HG03064 (cell line): Measurements from ENCODE around the gene PPM1L.

Source experiments
- ATAC-seq: cut with Tn5 transposase; IDR thresholded peaks from one replicate; pipeline ENCODE4 v1.9.1; 2021; ENCODE audit warnings: low read depth; ENCODE audit not compliant: unreplicated experiment

Gene PPM1L

DNA sequence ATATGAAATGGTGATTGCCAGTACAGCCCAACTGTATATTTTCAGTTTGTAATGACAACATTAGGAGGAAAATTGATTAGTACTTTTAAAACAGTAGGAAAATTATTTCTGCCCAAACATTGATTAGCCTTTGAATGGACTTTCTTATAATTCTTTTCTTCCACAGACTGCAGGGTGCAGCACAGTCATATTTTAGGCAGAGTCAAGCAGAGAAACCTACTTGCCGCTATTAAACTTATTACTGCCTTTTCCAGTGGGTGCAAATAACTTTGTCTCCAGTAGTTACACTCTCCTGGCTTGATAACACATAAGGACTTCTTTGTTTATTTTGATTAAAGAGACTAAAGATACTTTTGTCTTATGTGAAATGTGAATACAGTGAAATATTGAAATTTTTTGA is 85.4 kb downstream of the PPM1L start:
- ATAC-seq: no peak

DNA sequence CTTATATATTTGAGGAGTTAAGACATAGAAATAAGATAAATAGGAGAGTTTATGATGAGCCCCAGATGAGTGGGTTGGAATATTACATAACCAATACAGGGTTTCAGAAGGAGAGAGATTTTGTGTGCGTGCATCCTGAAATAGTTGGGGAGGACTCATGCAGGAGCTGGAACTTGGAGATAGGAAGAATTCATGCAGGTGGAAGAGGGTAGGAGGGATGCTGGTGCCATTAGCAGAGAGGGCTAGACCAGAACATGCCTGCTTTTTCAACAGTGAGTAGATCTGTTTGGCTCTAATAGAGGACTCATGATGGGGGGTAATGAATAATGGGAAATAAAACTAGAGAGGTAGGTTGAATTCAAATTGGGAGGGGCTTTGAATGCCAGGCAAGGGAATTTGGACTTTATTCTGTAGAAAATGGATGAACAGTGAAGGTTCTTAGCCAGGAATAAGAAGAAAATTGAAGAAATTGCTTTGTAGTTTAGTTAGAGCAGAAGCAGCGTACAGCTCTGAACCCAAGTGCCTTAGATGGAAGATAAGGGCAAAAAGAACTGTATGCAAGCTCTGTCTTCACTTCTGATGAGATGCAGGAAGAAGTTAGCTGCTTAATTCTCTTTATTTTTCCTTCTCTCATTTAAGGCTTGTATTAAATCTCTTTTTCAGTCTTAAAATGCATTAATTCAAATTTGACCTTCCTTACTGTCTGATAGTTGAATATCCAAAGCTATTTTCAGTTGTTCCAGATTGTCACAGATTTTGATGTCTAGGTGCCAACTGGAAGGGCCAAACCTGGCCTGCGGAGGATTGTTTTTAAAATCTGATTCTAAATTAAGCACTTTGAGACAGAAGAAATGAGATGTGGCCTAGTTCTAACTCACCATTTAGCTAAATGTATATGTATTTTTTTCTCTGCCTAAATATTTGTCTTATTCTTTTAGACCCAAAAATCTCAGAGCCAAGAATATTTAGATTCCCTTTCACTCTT is 86.3 kb downstream of the PPM1L start:
- no peak for ATAC-seq

DNA sequence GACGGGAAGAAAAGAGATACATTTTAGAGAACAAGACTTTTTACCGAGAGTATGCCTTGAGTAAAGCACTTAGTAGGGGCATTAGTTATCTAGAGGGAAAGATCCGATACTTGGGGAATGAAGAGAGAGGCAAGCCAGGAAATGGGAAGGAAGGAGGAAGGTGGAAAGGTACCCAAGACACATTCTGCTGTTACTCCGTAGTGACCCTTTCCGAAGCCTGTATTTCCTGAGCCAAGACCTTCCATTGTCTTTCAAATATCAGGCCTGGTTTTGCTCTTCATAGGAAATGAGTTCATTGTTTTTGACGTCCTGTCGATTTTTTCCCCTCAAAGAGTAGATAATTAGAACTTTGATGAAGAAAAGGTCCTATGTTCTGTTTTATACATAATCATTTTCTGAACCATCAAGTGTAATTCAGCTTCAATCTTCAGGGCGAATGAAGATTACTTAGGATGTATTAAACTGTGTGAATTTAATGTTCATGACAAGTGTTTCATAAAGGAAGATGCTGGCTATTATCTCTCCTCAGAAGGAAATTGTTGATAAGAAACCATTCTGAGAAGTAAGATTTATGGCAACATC is 95.7 kb downstream of the PPM1L start:
- no peak for ATAC-seq

DNA sequence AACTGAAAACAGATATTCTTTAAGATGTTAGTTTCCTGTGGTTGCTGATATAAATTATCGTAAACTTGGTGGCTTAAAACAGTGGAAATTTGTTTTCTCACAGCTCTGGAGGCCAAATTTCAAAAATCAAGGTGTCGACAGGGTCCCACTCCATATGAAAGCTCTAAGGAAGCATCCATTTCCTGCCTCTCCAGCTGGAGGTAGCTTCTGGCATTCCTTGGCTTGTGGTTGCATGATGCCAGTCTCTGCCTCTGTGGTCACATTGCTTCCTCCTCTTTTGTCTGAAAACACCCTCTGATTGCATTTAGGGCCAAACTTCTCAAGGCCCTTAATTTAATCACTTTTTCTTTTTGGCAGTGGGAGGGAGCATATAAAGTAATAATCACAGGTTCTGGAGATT is 96.8 kb downstream of the PPM1L start:
- no peak for ATAC-seq

DNA sequence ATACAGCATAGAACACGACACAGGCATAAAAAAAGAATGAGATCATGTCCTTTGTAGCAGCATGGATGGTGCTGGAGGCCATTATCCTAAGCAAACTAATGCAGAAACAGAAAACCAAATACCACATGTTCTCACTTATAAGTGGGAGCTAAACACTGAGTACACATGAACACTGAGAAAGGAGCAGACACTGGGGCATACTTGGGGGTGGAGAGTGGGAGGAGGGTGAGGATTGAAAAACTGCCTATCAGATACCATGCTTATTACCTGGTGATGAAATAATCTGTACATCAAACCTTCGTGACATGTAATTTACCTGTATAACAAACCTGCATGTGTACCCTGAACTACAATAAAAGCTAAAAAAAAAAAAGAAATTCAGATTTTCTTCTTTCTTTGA is 100.4 kb downstream of the PPM1L start:
- ATAC-seq: no peak

DNA sequence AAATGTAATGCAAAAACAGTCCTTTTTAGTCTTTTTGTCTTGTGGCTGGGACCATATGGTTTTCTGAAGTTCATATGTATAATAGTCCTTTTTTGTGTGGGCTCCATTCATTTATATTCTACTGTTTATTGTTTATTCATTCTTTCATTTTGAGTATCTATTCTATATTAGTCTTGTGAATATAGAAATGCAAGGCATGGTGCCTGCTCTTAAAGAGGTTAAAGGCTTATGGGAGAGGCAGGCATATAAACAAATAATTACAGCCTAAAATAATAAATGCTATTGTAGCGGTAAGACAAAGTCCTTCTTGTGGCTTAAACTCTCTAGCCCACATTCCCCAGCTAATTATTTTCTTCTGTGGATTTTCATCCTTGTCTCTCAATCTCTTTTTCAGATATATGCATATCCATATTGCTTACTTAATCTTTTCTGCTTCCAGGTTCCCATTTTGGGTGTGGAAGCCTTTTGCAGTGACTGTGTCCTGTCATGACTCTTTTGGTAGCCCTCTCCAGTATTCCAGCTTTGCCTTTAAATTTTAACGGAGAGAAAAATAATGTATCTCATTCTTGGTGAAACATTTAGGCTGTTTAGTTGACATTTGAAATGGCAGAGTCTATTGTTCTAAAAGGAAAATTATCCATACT is 101.6 kb downstream of the PPM1L start:
- ATAC-seq: no peak

DNA sequence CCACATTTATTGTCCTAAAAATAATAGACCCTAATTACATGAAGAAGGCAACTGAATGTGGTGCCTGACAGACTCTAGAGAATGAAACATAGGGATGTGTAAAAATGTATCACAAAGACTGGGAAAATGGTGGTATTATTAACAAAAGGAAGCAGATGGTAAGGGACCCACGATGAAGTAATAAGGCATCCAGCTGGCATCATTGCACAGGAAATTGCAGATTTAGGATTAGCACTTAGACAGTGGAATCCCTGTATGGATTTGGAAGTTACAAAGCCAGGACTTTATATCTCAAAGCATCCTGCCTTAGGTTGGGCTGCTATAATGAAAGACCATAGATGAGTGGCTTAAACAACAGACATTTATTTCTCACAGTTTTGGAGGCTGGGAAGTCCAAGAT is 104.3 kb downstream of the PPM1L start:
- no peak for ATAC-seq

DNA sequence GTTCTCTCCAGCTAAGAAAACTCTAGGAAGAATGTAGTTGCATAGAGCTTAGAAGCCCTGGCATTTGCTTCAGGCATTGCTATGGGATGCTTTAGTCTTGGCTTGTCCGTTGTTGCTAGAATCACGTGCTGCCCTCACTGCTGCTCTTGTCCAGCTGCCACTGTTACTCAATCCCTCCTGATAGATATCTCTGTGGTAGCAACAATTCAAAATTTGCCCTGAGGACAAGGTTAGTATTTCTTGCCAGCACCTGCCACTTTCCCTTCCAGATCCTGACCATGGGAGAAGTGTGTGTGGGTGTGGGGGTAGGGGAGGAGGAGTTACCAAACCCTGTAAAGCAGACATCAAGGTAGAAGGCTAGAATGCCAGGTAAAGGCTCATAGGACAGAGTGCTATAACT is 113.8 kb downstream of the PPM1L start:
- ATAC-seq: no peak

DNA sequence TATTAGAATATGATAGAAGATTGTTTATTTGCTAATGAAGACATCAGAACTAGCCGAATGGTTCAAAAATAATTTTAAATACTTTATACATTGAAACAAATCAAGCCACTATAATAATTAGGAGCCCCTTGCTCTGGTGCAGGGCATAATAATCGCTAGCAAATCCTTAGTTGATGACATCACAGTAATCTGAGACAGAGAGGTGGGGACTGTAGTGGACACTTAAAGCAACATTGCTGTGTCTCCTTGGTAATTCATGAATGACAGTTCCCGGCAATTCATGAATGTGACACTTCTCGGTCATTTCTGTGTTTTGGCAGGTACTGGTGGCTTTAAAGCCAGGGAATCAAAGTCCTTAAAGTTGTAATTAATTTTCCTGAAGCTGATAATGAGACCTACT is 114.3 kb downstream of the PPM1L start:
- ATAC-seq: no peak

DNA sequence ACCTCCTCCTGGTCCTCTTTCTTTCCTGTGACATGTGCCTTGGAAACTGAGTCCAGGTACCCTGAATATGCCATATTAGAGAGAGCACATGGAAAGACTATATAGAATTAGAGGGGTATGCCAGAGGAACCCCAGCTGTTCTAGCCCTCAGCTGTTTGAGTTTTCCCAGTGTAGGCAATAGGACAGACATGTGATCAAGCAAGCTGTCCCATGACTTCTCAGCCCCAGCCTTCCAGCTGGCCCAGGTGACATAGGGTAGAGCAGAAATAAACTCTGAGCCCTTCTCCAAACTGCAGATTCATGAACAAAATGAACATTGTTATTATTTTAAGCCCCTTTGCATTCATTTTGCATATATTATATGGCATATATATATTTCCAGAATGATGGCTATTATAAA is 118.7 kb downstream of the PPM1L start:
- no peak for ATAC-seq

DNA sequence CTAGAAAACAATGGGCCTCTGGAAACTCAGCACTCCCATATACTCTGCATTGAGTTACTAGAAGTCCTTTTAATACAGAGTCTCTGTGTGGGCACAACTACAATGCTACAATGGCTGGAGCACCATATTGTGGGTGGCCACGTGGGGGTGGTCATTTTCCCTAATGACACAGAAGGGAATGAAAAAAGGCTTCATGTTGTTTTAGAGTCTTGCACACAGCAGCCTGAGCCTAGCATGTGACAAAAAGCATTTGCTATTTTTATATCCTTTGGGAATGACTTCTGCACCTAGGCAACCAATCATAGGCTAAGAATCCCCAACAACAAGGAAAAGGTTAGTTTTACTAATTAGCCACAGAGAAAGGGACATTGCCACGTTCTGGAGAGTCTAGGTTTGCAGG is 120.6 kb downstream of the PPM1L start:
- ATAC-seq: no peak

DNA sequence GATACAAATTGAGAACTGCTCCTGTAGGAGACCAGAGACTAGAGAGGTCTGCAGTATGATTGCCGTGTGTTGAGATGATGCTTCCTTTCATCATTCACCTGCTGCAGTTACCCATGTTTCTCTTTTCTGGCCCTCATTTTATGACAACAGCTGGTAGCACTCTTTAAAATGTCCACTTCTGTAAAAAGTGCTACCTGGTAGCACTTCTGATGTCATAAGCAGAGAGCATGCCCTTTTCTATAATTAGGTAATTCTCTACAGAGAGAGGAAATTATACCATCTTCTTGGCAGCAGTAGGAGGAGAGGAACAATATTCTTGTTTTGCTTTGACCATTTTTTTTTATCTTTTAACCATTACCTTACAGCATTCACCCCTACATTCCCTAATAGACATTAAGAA is 123.8 kb downstream of the PPM1L start:
- ATAC-seq: no peak

DNA sequence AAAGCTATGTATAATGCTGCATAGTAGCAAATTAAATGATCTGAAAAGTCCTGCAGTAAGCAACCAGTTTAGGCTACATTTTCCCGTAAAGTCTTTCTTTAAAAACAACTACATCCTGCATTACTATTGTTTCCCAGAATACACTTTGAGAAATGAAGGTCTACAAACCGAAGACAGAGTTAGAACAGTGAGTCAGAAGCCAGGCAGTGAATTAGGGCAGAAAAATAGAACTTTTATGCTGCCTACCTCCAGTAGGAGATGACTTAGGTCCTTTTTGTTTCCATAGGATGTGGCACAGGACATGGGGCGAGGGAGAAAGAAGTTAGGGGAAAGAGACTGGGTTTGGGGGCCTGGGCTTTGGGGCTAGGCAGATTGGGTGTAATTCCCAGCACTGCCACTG is 127.3 kb downstream of the PPM1L start:
- ATAC-seq: no peak

DNA sequence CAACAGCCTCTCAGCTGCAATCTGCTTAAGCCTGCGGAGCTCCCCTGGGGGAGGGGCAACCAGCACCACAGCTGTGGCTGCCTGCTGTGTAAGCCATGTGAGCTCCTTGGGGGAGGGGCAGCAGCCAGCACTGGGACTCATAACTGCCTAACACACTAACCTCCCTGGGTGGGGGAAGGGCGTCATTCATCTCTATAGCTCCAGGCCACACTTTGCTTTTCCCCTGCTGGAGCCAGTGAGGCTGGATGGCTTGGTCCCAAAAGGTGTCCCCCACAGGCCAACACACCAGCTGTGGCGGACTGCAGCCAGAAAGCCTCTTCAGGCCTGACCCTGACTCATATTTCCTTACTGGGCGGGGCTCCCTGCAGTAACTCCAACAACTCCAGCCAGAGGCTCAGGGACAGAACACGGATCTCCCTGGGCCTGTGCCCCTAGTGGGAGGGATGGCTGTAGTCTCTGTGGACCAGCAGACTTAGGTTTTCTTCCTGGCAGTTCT is 129.8 kb downstream of the PPM1L start:
- ATAC-seq: no peak

DNA sequence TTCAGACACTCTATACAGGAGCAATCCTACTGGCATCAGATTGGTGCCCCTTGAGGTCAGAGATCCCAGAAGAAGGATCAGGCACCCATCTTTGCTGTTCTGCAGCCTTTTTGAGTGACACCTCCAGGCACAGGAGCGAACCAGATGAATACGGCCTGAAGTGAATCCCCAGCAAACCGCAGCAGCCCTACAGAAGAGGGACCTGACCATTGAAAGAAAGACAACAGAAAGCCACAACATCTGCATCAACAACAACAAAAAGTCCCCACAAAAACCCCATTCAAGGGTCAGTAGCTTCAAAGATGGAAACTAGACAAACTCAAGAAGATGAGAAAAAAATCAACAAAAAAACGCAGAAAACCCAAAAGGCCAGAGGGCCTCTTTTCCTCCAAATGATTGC is 130.4 kb downstream of the PPM1L start:
- peak; percentile 78 for ATAC-seq

DNA sequence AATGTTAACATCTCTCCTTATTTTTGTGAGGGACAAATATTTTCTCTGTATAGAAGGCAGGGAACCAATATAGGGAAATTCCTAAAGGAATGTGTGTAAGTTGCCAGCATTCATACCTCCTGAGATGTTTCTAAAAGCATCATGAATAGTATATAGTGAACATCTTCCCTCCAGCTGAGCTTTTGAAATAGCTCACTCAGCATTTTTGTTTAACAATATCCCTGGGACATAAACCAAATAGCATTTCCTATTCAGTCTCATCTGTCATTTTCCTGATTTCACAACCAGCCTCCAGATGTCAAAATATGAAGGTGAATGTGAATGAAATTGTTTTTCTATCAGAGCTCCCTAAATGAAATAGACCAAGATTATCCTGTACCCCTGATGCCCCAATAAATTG is 137.2 kb downstream of the PPM1L start:
- ATAC-seq: no peak

DNA sequence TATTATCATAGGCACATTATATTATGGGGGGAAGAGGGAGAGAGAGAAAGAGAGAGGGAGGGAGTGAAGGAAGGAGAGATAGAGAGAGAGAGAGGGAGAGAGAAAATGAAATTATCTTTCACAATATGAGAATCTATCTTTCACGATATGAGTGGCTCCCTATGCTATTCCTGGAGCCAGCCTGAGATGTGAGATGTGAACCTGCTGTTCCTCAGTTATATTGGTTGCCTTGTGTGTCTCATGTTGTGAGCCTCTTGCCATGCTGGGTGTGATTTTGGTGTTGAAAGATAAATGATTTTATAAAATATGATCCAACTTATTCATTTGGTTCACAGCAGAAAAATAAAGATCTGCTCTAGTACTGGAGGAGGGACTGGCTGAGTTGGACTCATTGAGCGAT is 148.7 kb downstream of the PPM1L start:
- ATAC-seq: no peak

DNA sequence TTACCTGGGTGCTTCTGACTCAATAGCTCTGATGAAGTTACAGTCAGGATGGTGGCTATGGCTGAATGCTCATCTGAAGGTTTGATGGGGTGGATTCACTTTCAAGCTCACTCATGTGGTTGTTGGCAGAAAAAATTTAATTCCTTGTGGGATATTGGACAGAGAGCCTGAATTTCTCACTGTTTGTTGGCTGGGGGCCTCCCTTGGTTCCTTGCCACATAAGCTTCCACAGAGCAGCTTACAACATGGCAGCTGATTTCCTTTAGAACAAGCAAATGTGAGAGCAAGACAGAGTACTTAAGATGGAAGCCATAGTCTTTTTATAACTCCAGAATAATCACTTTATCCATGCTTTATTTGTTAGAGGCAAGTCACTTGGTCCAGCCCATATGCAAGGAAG is 150.6 kb downstream of the PPM1L start:
- ATAC-seq: no peak

DNA sequence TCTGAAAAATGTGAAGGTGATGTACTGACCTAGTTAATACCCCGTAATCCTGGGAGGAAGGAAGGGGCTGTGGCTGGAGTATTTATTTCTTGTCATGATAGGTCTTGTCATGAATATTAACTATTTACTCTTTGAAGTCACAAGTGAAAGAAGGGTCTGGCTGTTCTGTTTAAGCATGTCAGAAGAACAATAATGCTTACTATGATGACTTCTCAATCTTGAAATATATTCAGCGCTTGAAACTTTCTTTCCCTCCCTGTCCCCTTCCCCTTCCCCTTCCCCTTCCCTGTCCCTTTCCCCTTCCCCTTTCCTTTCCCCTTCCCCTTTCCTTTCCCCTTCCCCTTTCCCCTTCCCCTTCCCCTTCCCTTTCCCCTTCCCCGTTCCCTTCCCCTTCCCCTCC is 153.9 kb downstream of the PPM1L start:
- no peak for ATAC-seq

DNA sequence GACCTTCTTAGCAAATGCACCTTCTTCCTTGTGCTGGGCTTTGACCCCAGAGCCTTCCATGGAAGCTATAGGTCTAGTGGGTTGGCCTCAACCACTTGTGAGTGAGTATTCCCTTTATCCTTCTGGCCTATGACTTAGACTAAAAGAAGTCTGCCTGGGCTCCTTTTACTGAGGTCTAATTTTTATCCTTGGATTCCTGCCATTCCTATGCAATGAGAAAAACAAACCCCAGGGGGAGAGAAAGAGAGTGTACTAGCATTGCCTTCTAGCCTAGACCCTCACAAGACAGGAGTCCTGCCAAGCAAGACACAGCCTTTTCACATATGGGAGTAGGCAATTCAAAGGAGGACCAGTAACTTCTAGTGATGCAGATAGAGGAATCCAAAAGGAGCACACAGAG is 155.4 kb downstream of the PPM1L start:
- ATAC-seq: no peak

DNA sequence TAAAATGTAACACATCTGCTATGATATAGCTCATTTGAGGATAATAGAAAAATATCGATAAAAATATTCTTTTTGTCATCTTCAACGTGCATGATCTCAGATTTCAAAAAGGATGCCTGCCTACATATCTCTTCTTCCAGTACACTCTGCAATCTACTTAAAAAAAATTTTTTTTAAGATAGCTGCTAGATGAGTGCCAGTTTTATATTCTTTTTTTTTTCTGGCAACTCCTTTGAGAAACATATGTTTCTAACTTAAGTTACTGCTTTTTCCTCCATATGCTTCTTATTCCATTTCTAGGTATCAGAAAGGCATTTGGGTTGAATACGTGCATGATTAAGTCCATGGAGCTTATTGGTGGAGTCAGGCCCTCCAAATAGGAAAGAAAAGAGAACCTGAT is 160.4 kb downstream of the PPM1L start:
- ATAC-seq: no peak

DNA sequence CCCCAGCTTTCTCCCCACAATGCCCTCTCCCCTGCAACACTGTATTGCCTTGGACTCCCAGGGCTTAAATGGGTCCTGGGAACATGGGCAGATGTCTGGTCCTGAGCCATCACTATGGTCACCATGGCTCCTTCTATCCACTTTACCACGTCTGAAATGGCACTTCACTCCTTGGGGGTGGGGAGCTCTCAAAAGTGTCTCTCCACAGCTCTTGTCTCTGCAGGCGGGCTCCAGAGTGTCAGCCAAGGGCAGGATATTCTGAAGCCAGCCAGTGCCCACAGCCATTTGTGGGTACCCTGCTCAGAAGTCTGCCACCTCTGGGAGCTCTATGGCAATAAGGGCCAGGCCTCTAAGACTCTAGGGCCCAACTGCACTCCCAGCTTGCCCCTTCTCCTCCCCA is 163.9 kb downstream of the PPM1L start:
- no peak for ATAC-seq
